ENCODE data around the gene RBM19.

DNA sequence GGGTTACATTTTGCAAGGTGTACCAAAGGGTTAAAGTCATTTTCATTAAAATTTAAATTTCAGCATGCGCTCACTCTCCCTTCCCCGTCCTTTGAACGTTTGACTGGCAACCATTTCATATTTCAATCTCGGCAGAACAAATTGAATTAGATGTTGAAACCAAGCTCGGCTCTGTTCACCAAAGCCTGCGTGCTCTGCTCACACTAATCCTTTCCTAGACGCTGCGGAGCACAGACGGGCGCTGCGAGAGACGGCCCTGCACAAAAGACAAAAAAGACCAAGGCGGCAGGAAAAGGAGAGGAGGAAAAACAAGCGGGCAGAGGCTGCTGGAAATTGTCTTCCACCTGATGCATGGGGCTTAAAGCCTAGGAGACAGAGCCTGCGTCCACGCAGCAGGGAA is 149.3 kb downstream of the RBM19 start:
- TF ChIP-seq CTCF (IDR thresholded peaks at IDR 0.05 in 8 of 11, conservative IDR thresholded peaks at IDR 0.05 in 3 of 11) (no peak), POLR2A (IDR thresholded peaks at IDR 0.05) (no peak)
